Neuronal stem cell (in vitro differentiated cells): ENCODE data around the gene DUSP22.

Experiments
- DNase-seq: peaks from one replicate; pipeline ENCODE4 v3.0.0-alpha.2; 2013; ENCODE audit warnings: low spot score
- H2AFZ ChIP-seq: one replicate; pipeline ENCODE4 v1.6.1; 2013; ENCODE audit warnings: mild to moderate bottlenecking, low read length, inconsistent platforms
- H2AK5ac ChIP-seq: 2 replicates; pipeline ENCODE4 v1.6.1; 2013; ENCODE audit warnings: low read depth, mild to moderate bottlenecking, inconsistent platforms, low read length, moderate library complexity, mixed read lengths
- H2BK120ac ChIP-seq: 2 replicates; pipeline ENCODE4 v1.6.1; 2013; ENCODE audit warnings: low read depth, mild to moderate bottlenecking, inconsistent platforms, low read length, moderate library complexity, mixed read lengths
- H2BK12ac ChIP-seq: one replicate; pipeline ENCODE4 v1.6.1; 2013; ENCODE audit warnings: low read length, inconsistent platforms
- H2BK15ac ChIP-seq: 2 replicates; pipeline ENCODE4 v1.6.1; 2013; ENCODE audit warnings: mild to moderate bottlenecking, low read length, inconsistent platforms, mixed read lengths
- H2BK5ac ChIP-seq: one replicate; pipeline ENCODE4 v1.6.1; 2013; ENCODE audit warnings: inconsistent platforms, mild to moderate bottlenecking, low read length, moderate library complexity
- H3K14ac ChIP-seq: one replicate; pipeline ENCODE4 v1.6.1; 2013; ENCODE audit warnings: low read length, inconsistent platforms
- H3K18ac ChIP-seq: 2 replicates; pipeline ENCODE4 v1.6.1; 2013; ENCODE audit warnings: low read length, inconsistent platforms
- H3K23ac ChIP-seq: 2 replicates; pipeline ENCODE4 v1.6.1; 2013; ENCODE audit warnings: low read depth, mild to moderate bottlenecking, mixed read lengths, low read length, inconsistent platforms; ENCODE audit not compliant: poor library complexity
- H3K27ac ChIP-seq: replicated peaks from 3 replicates; pipeline ENCODE4 v1.5.1; 2013; ENCODE audit warnings: low read length, inconsistent platforms
- H3K27me3 ChIP-seq, 3 experiments: 2 replicates each; pipeline ENCODE4 v1.6.1; 2013; ENCODE audit warnings: low read length in 3 of 3, mild to moderate bottlenecking in 2 of 3, inconsistent platforms in 1 of 3, low read depth in 1 of 3, mixed read lengths in 1 of 3, moderate library complexity in 1 of 3; ENCODE audit not compliant: control insufficient read depth in 3 of 3, insufficient read depth in 3 of 3
- H3K36me3 ChIP-seq, 2 donors: replicated peaks in 1 of 2; 2 replicates each; pipeline ENCODE4 v1.6.1; 2013; ENCODE audit warnings: low read length in 2 of 2; ENCODE audit not compliant: control insufficient read depth in 2 of 2, insufficient read depth in 2 of 2
- H3K4ac ChIP-seq: 2 replicates; pipeline ENCODE4 v1.6.1; 2013; ENCODE audit warnings: inconsistent platforms, mild to moderate bottlenecking, low read length, moderate library complexity
- H3K4me1 ChIP-seq, 2 donors: 1 replicate in 1 of 2; 2 replicates in 1 of 2; pipeline ENCODE4 v1.6.1; 2013; ENCODE audit warnings: low read length in 2 of 2, low read depth in 1 of 2; ENCODE audit not compliant: control insufficient read depth in 2 of 2, insufficient read depth in 1 of 2
- H3K4me2 ChIP-seq: one replicate; pipeline ENCODE4 v1.6.1; 2013; ENCODE audit warnings: mild to moderate bottlenecking, low read length, inconsistent platforms; ENCODE audit not compliant: insufficient read depth, poor library complexity, severe bottlenecking
- H3K4me3 ChIP-seq, 2 donors: 2 replicates each; pipeline ENCODE4 v1.5.1; 2013; ENCODE audit warnings: low read length in 2 of 2, mild to moderate bottlenecking in 2 of 2, inconsistent platforms in 1 of 2, moderate library complexity in 1 of 2
- H3K79me1 ChIP-seq: one replicate; pipeline ENCODE4 v1.6.1; 2013; ENCODE audit warnings: low read depth, mild to moderate bottlenecking, inconsistent platforms, low read length, moderate library complexity
- H3K9ac ChIP-seq: one replicate; pipeline ENCODE4 v1.6.1; 2013; ENCODE audit warnings: mild to moderate bottlenecking, low read depth, low read length, inconsistent platforms; ENCODE audit not compliant: poor library complexity
- H3K9me3 ChIP-seq, 2 donors: replicated peaks in 1 of 2; 2 replicates each; pipeline versions ENCODE3 to v1.6.1; 2013; ENCODE audit warnings: low read length in 2 of 2, mild to moderate bottlenecking in 2 of 2, inconsistent platforms in 1 of 2, low read depth in 1 of 2, mixed read lengths in 1 of 2, moderate library complexity in 1 of 2; ENCODE audit not compliant: control insufficient read depth in 2 of 2, insufficient read depth in 1 of 2
- H4K8ac ChIP-seq: one replicate; pipeline ENCODE4 v1.6.1; 2013; ENCODE audit warnings: low read depth, mild to moderate bottlenecking, inconsistent platforms, low read length, moderate library complexity
- H4K91ac ChIP-seq: one replicate; pipeline ENCODE4 v1.6.1; 2013; ENCODE audit warnings: low read length, low read depth, mild to moderate bottlenecking, inconsistent platforms; ENCODE audit not compliant: poor library complexity
- WGBS, 2 donors: extraction: QIAGEN DNeasy Blood & Tissue Kit; methylation state at CpG; one replicate each; pipeline ENCODE4 v1.1.7; 2013; ENCODE audit warnings: missing lambda C conversion rate in 2 of 2, mixed read lengths in 1 of 2; ENCODE audit not compliant: insufficient read length in 2 of 2, insufficient replicate concordance in 1 of 2; ENCODE audit errors: extremely low coverage in 2 of 2; 5-methylcytosine and 5-hydroxymethylcytosine counted together

The DUSP22 gene

DNA sequence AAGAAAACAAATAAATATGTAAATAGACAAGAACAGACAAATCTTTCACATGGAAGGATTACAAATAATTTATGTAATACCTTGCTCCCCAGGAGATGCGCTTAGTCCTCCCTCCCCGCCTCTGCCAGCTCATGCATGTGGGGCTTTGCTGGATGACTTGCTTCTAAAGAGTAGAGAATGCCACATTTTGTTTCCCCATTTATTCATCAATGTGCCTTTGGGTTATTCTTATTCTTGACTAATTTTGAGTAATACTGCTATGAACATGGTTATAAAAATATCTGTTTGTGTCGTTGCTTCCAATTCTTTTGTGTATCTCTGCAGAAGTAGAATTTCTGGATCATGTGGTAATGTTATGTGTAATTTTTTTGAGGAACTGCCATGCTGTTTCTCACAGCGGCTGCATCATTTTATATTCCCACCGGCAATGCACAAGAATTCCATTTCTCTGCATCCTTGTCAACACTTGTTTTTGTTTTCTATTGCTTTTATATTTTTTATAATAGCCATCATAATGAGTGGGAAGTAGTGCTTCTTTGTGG is 23.8 kb upstream of the DUSP22 start:
- DNase-seq = no peak
- no peaks in the 10 kb centered on the region for H3K4me1 ChIP-seq
- no CpG with 5 or more reads among the region's 5 CpGs for WGBS, 2 donors
- no peaks in the 10 kb centered on the region for H3K36me3 ChIP-seq
- H3K9me3 ChIP-seq = no peaks in the 10 kb centered on the region
- no peak overlapping the region for H4K91ac ChIP-seq
- no peaks in the 10 kb centered on the region for H3K27me3 ChIP-seq
- no peak overlapping the region for H3K4ac ChIP-seq
- no peak overlapping the region for H2AFZ ChIP-seq
- H3K9ac ChIP-seq = no peak overlapping the region
- H4K8ac ChIP-seq = no peak overlapping the region
- H3K23ac ChIP-seq = no peak overlapping the region
- no peak overlapping the region for H2BK120ac ChIP-seq
- H3K79me1 ChIP-seq = no peaks in the 10 kb centered on the region
- no peak overlapping the region for H2AK5ac ChIP-seq
- H3K4me2 ChIP-seq = no peak overlapping the region
- H3K18ac ChIP-seq = no peak overlapping the region
- no peak overlapping the region for H3K14ac ChIP-seq
- H2BK15ac ChIP-seq = no peak overlapping the region
- H2BK5ac ChIP-seq = no peak overlapping the region
- H2BK12ac ChIP-seq = no peak overlapping the region
- no peak overlapping the region for H3K27ac ChIP-seq
- no peak overlapping the region for H3K4me3 ChIP-seq

DNA sequence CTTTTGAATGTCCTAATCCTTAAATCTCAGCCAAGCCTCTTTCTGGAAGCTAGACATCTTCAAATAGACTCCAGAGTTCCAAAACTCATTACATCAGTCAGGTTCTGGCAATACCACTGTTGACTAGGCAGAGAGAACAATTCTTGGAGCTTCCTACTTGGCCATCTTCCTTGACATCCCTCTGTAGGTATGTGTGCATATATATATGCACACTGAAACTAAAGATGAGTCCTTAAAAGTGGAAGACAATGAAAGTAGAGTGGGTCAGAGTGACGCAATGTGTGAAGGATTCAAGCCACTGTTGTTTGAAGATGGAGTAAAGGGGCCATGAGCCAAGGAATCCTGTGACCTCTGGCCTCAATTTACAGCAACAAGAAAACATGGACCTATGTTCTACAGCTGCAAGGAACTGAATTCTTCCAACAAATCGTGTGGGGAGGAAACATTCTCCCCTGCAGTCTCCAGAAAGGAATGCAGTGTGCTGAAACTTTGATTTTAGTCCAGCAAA is 18.7 kb upstream of the DUSP22 start:
- Histone ChIP-seq H3K36me3 (no peaks in the 10 kb centered on the region), H3K4ac (no peak overlapping the region), H2BK15ac (no peak overlapping the region), H3K14ac (no peak overlapping the region), H2BK12ac (no peak overlapping the region), H3K27ac (no peak overlapping the region), H3K79me1 (no peaks in the 10 kb centered on the region), H2AFZ (no peak overlapping the region), H3K23ac (no peak overlapping the region), H3K9me3 (peaks cover 0 to 6% of the 10 kb centered on the region in 2 donors), H3K9ac (no peak overlapping the region), H3K18ac (no peak overlapping the region), H2BK120ac (no peak overlapping the region), H4K8ac (no peak overlapping the region), H3K27me3 (no peaks in the 10 kb centered on the region), H2AK5ac (no peak overlapping the region), H3K4me1 (no peaks in the 10 kb centered on the region), H3K4me3 (no peak overlapping the region), H4K91ac (no peak overlapping the region), H3K4me2 (no peak overlapping the region), H2BK5ac (no peak overlapping the region)
- WGBS, 2 donors = no CpG with 5 or more reads among the region's 2 CpGs
- DNase-seq = no peak

DNA sequence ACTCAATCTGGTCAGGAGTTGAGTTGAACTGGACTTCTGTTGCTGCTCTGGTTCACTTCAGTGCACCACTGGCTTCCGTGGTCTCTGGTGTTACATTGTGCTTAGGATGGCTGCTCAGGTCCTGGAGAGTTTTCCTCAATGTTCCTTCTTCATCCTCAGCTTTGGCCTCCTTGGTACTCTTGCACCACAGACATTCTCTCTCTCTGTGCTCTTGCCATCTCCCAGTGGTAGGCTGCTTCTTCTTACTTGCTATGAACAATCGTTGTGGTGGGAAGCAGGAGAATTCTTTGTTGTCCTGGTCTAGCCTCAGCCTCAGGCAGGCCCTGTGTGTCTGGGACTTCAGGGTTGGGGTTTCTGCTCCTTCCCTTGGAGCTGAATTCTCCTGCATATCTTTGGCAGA is 14.5 kb upstream of the DUSP22 start:
- DNase-seq = no peak
- Histone ChIP-seq H4K91ac (no peak overlapping the region), H3K4me2 (no peak overlapping the region), H3K23ac (no peak overlapping the region), H3K9ac (no peak overlapping the region), H2BK15ac (no peak overlapping the region), H3K9me3 (peaks cover 0 to 19% of the 10 kb centered on the region in 2 donors), H2AFZ (no peak overlapping the region), H3K79me1 (no peaks in the 10 kb centered on the region), H3K4me1 (no peaks in the 10 kb centered on the region), H2BK12ac (no peak overlapping the region), H2AK5ac (no peak overlapping the region), H3K14ac (no peak overlapping the region), H2BK120ac (no peak overlapping the region), H3K27ac (no peak overlapping the region), H4K8ac (no peak overlapping the region), H3K27me3 (peaks cover 0 to 13% (median 0%) of the 10 kb centered on the region in 3 experiments), H2BK5ac (no peak overlapping the region), H3K18ac (no peak overlapping the region), H3K36me3 (no peaks in the 10 kb centered on the region), H3K4ac (no peak overlapping the region), H3K4me3 (no peak overlapping the region)
- no CpG with 5 or more reads among the region's 2 CpGs for WGBS, 2 donors

DNA sequence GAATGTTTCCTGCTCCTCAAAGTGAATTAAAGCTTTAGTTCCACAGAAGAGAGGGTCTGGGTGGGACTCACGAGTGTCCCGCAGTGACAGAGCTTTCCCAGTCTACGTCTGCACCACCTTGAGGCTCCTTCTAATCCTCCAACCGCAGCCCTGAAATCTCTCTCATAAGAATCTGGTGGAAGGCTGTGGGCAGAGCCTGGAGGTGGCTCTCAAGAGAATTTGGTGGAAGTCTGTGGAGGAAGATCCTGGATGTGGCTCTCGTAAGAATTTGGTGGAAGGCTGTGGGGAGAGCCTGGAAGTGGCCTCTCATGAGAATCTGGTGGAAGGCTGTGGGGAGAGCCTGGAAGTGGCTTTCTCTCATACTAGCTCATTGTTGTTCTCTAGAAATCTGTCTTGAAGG is 13.8 kb upstream of the DUSP22 start:
- no peaks in the 10 kb centered on the region for H3K79me1 ChIP-seq
- H3K4ac ChIP-seq = no peak overlapping the region
- H3K14ac ChIP-seq = no peak overlapping the region
- no peaks in the 10 kb centered on the region for H3K36me3 ChIP-seq
- no peak overlapping the region for H2BK120ac ChIP-seq
- no peak overlapping the region for H2AFZ ChIP-seq
- H2BK12ac ChIP-seq = no peak overlapping the region
- no peak overlapping the region for H4K8ac ChIP-seq
- H3K27ac ChIP-seq = no peak overlapping the region
- no peak overlapping the region for H3K9ac ChIP-seq
- H3K18ac ChIP-seq = no peak overlapping the region
- H3K4me1 ChIP-seq = no peaks in the 10 kb centered on the region
- DNase-seq = no peak
- no peak overlapping the region for H2BK5ac ChIP-seq
- no peak overlapping the region for H4K91ac ChIP-seq
- WGBS, 2 donors = no CpG with 5 or more reads among the region's 5 CpGs
- no peak overlapping the region for H2AK5ac ChIP-seq
- peaks cover 0 to 14% (median 0%) of the 10 kb centered on the region in 3 experiments for H3K27me3 ChIP-seq
- H3K4me3 ChIP-seq = no peak overlapping the region
- no peak overlapping the region for H3K23ac ChIP-seq
- H3K4me2 ChIP-seq = no peak overlapping the region
- no peak overlapping the region for H2BK15ac ChIP-seq
- H3K9me3 ChIP-seq = peaks cover 0 to 21% of the 10 kb centered on the region in 2 donors
